Kidney glomerular epithelial cell (primary cell): ENCODE data around the gene PKNOX2.

Experiments
- DNase-seq: peaks from one replicate; lab custom pipeline; 2025; lab: John Stamatoyannopoulos, UW

The PKNOX2 gene

GRCh38 chr11:125286486-125286885, 121.9 kb downstream of the PKNOX2 start:
- no peak for DNase-seq

- no peak for DNase-seq
Measured at GRCh38 chr11:125287491-125288210, 123.1 kb downstream of the PKNOX2 start.

- no peak for DNase-seq
Measured at GRCh38 chr11:125289419-125290098, 125.0 kb downstream of the PKNOX2 start.

GRCh38 chr11:125290263-125290662, 125.7 kb downstream of the PKNOX2 start:
- no peak for DNase-seq

GRCh38 chr11:125292100-125292499, 127.5 kb downstream of the PKNOX2 start:
- no peak for DNase-seq

GRCh38 chr11:125293596-125293995, 129.0 kb downstream of the PKNOX2 start:
- DNase-seq: no peak

- DNase-seq: no peak
Measured at GRCh38 chr11:125295931-125296330, 131.4 kb downstream of the PKNOX2 start.

GRCh38 chr11:125297346-125297915, 132.9 kb downstream of the PKNOX2 start:
- DNase-seq: no peak

- no peak for DNase-seq
Measured at GRCh38 chr11:125299061-125299615, 134.6 kb downstream of the PKNOX2 start.

GRCh38 chr11:125299821-125300220, 135.3 kb downstream of the PKNOX2 start:
- no peak for DNase-seq

- peak; percentile 52 for DNase-seq
Measured at GRCh38 chr11:125300791-125301218, 136.3 kb downstream of the PKNOX2 start.

- DNase-seq: no peak
Measured at GRCh38 chr11:125301346-125301745, 136.8 kb downstream of the PKNOX2 start.

GRCh38 chr11:125303186-125303585, 138.6 kb downstream of the PKNOX2 start:
- DNase-seq: no peak

GRCh38 chr11:125303694-125304093, 139.1 kb downstream of the PKNOX2 start:
- DNase-seq: no peak

GRCh38 chr11:125304136-125304535, 139.6 kb downstream of the PKNOX2 start:
- DNase-seq: no peak

GRCh38 chr11:125304876-125305275, 140.3 kb downstream of the PKNOX2 start:
- DNase-seq: no peak

GRCh38 chr11:125305345-125305744, 140.8 kb downstream of the PKNOX2 start:
- DNase-seq: no peak

GRCh38 chr11:125306476-125306875, 141.9 kb downstream of the PKNOX2 start:
- no peak for DNase-seq

- DNase-seq: no peak
Measured at GRCh38 chr11:125308246-125308645, 143.7 kb downstream of the PKNOX2 start.

GRCh38 chr11:125312391-125312790, 147.8 kb downstream of the PKNOX2 start:
- no peak for DNase-seq

GRCh38 chr11:125312812-125313211, 148.3 kb downstream of the PKNOX2 start:
- no peak for DNase-seq

GRCh38 chr11:125313271-125314219, 149.0 kb downstream of the PKNOX2 start:
- DNase-seq: no peak
